GM23248 (cell line): ENCODE data around the gene GREB1.

Experiments
- EZH2 ChIP-seq: fragments of 200-600 bp; sonication (generic); IDR thresholded peaks from 2 replicates; pipeline ENCODE4 v1.6.1; 2018; ENCODE audit warnings: antibody characterized with exemption, mild to moderate bottlenecking; ENCODE audit not compliant: insufficient read depth, poor library complexity, severe bottlenecking
- EZH2phosphoT487 ChIP-seq: fragments of 200-600 bp; sonication (generic); IDR thresholded peaks from 2 replicates; pipeline ENCODE4 v1.6.1; 2018; ENCODE audit warnings: antibody characterized with exemption, moderate library complexity, mild to moderate bottlenecking, low read depth; ENCODE audit not compliant: insufficient read depth

GRCh38 chr2:11492244-11492643 is 41.6 kb upstream of the GREB1 start:
- TF ChIP-seq EZH2, result no peak
- no peak for TF ChIP-seq EZH2phosphoT487
